Stimulated activated naive CD8-positive, alpha-beta T cell treated with anti-CD3 and anti-CD28 coated beads, Interleukin-15, Interleukin-2, amounts not matched to agents 100 ng/mL and 50 ng/mL, for 24 hours (primary cell): ENCODE results near the gene TSPAN14.

Source experiments
- H3K27ac Mint-ChIP-seq: one replicate; pipeline ENCODE4 v1.8.0; 2021; ENCODE audit warnings: mild to moderate bottlenecking, mixed read lengths
- H3K27me3 Mint-ChIP-seq: one replicate; pipeline ENCODE4 v1.8.0; 2021; ENCODE audit warnings: mixed read lengths
- H3K36me3 Mint-ChIP-seq: one replicate; pipeline ENCODE4 v1.8.0; 2021; ENCODE audit warnings: low read depth, mixed read lengths
- H3K4me1 Mint-ChIP-seq: one replicate; pipeline ENCODE4 v1.8.0; 2021; ENCODE audit warnings: low read depth, mixed read lengths
- H3K4me3 Mint-ChIP-seq: one replicate; pipeline ENCODE4 v1.8.0; 2021; ENCODE audit warnings: mild to moderate bottlenecking, mixed read lengths
- H3K9me3 Mint-ChIP-seq: one replicate; pipeline ENCODE4 v1.8.0; 2021; ENCODE audit warnings: mixed read lengths

TSPAN14 gene

GRCh38 chr10:80544316-80544953 lies 90.3 kb downstream of the TSPAN14 start:
- Mint-ChIP-seq H3K27me3 (no peaks in the 10 kb centered on the region), H3K4me3 (no peak overlapping the region), H3K36me3 (no peaks in the 10 kb centered on the region), H3K9me3 (no peaks in the 10 kb centered on the region), H3K4me1 (peaks cover 18% of the 10 kb centered on the region), H3K27ac (no peak overlapping the region)

- Mint-ChIP-seq H3K27me3 (no peaks in the 10 kb centered on the region), H3K4me3 (no peak overlapping the region), H3K27ac (no peak overlapping the region), H3K9me3 (no peaks in the 10 kb centered on the region), H3K4me1 (peaks cover 10% of the 10 kb centered on the region), H3K36me3 (no peaks in the 10 kb centered on the region)
These were observed 91.3 kb downstream of the TSPAN14 start for GRCh38 chr10:80545258-80545881.

- no peaks in the 10 kb centered on the region for H3K9me3 Mint-ChIP-seq
- H3K27ac Mint-ChIP-seq: no peak overlapping the region
- H3K4me1 Mint-ChIP-seq: no peaks in the 10 kb centered on the region
- no peaks in the 10 kb centered on the region for H3K27me3 Mint-ChIP-seq
- H3K36me3 Mint-ChIP-seq: no peaks in the 10 kb centered on the region
- H3K4me3 Mint-ChIP-seq: no peak overlapping the region
These were observed 98.1 kb downstream of the TSPAN14 start for GRCh38 chr10:80552151-80552646.

- Mint-ChIP-seq H3K9me3 (no peaks in the 10 kb centered on the region), H3K4me1 (no peaks in the 10 kb centered on the region), H3K27ac (no peak overlapping the region), H3K4me3 (no peak overlapping the region), H3K27me3 (no peaks in the 10 kb centered on the region), H3K36me3 (no peaks in the 10 kb centered on the region)
These were observed 99.3 kb downstream of the TSPAN14 start for GRCh38 chr10:80553436-80553835.

- H3K36me3 Mint-ChIP-seq: no peaks in the 10 kb centered on the region
- no peaks in the 10 kb centered on the region for H3K4me1 Mint-ChIP-seq
- no peak overlapping the region for H3K27ac Mint-ChIP-seq
- H3K4me3 Mint-ChIP-seq: no peak overlapping the region
- H3K9me3 Mint-ChIP-seq: no peaks in the 10 kb centered on the region
- no peaks in the 10 kb centered on the region for H3K27me3 Mint-ChIP-seq
These were observed 99.9 kb downstream of the TSPAN14 start for GRCh38 chr10:80554050-80554449.

- Mint-ChIP-seq H3K27me3 (no peaks in the 10 kb centered on the region), H3K4me3 (no peak overlapping the region), H3K4me1 (no peaks in the 10 kb centered on the region), H3K36me3 (no peaks in the 10 kb centered on the region), H3K9me3 (no peaks in the 10 kb centered on the region), H3K27ac (peak overlapping the region; percentile 18)
These were observed 101.3 kb downstream of the TSPAN14 start for GRCh38 chr10:80555415-80555814.

- H3K27me3 Mint-ChIP-seq: peaks cover 5% of the 10 kb centered on the region
- no peak overlapping the region for H3K4me3 Mint-ChIP-seq
- no peak overlapping the region for H3K27ac Mint-ChIP-seq
- H3K4me1 Mint-ChIP-seq: no peaks in the 10 kb centered on the region
- H3K9me3 Mint-ChIP-seq: no peaks in the 10 kb centered on the region
- H3K36me3 Mint-ChIP-seq: no peaks in the 10 kb centered on the region
These were observed 107.8 kb downstream of the TSPAN14 start for GRCh38 chr10:80561950-80562349.

- no peaks in the 10 kb centered on the region for H3K9me3 Mint-ChIP-seq
- H3K27ac Mint-ChIP-seq: no peak overlapping the region
- no peaks in the 10 kb centered on the region for H3K4me1 Mint-ChIP-seq
- peaks cover 5% of the 10 kb centered on the region for H3K27me3 Mint-ChIP-seq
- H3K4me3 Mint-ChIP-seq: no peak overlapping the region
- H3K36me3 Mint-ChIP-seq: no peaks in the 10 kb centered on the region
These were observed 113.2 kb downstream of the TSPAN14 start for GRCh38 chr10:80567292-80567691.

- no peak overlapping the region for H3K4me3 Mint-ChIP-seq
- no peak overlapping the region for H3K27ac Mint-ChIP-seq
- H3K36me3 Mint-ChIP-seq: no peaks in the 10 kb centered on the region
- H3K9me3 Mint-ChIP-seq: no peaks in the 10 kb centered on the region
- no peaks in the 10 kb centered on the region for H3K4me1 Mint-ChIP-seq
- H3K27me3 Mint-ChIP-seq: peaks cover 1% of the 10 kb centered on the region
These were observed 115.2 kb downstream of the TSPAN14 start for GRCh38 chr10:80569131-80569895.

- Mint-ChIP-seq H3K36me3 (no peaks in the 10 kb centered on the region), H3K27ac (no peak overlapping the region), H3K4me1 (no peaks in the 10 kb centered on the region), H3K27me3 (no peaks in the 10 kb centered on the region), H3K9me3 (no peaks in the 10 kb centered on the region), H3K4me3 (no peak overlapping the region)
These were observed 117.2 kb downstream of the TSPAN14 start for GRCh38 chr10:80571352-80571751.

GRCh38 chr10:80579181-80579763 lies 125.2 kb downstream of the TSPAN14 start:
- Mint-ChIP-seq H3K36me3 (no peaks in the 10 kb centered on the region), H3K27me3 (peaks cover 6% of the 10 kb centered on the region), H3K4me3 (no peak overlapping the region), H3K4me1 (peaks cover 16% of the 10 kb centered on the region), H3K9me3 (no peaks in the 10 kb centered on the region), H3K27ac (no peak overlapping the region)

- Mint-ChIP-seq H3K9me3 (no peaks in the 10 kb centered on the region), H3K36me3 (no peaks in the 10 kb centered on the region), H3K27ac (no peak overlapping the region), H3K4me3 (no peak overlapping the region), H3K4me1 (peaks cover 16% of the 10 kb centered on the region), H3K27me3 (peaks cover 6% of the 10 kb centered on the region)
These were observed 125.9 kb downstream of the TSPAN14 start for GRCh38 chr10:80579849-80580637.

GRCh38 chr10:80580638-80581468 lies 126.7 kb downstream of the TSPAN14 start:
- Mint-ChIP-seq H3K4me3 (no peak overlapping the region), H3K27me3 (peaks cover 6% of the 10 kb centered on the region), H3K36me3 (no peaks in the 10 kb centered on the region), H3K4me1 (peaks cover 16% of the 10 kb centered on the region), H3K9me3 (no peaks in the 10 kb centered on the region), H3K27ac (no peak overlapping the region)

- H3K27me3 Mint-ChIP-seq: peaks cover 6% of the 10 kb centered on the region
- H3K4me1 Mint-ChIP-seq: peaks cover 16% of the 10 kb centered on the region
- no peak overlapping the region for H3K27ac Mint-ChIP-seq
- no peaks in the 10 kb centered on the region for H3K9me3 Mint-ChIP-seq
- H3K36me3 Mint-ChIP-seq: no peaks in the 10 kb centered on the region
- H3K4me3 Mint-ChIP-seq: no peak overlapping the region
These were observed 127.3 kb downstream of the TSPAN14 start for GRCh38 chr10:80581469-80581835.
